ENCODE results near the gene SMAD2. TPM values are rescaled to one million over a fixed set of nuclear protein-coding genes. Genes with fewer than 3 reads are reported as not detected.

SMAD2 gene
- polyA plus RNA-seq, 1 donor (not counting 4 experiments of a cell fraction or from before 2014, with no cell fraction given) = 87.1 TPM

- Histone ChIP-seq H3K4me1 (ENCODE audit: control insufficient read depth, extremely low read depth, insufficient read depth, low read length) (no peaks in the 10 kb centered on the region), H4K20me1 (ENCODE audit: control insufficient read depth, extremely low read depth, insufficient read depth, low read length) (no peaks in the 10 kb centered on the region), H3K9ac (ENCODE audit: control insufficient read depth, extremely low read depth, insufficient read depth, low read length) (no peak overlapping the region), H3K9me3 (ENCODE audit: control insufficient read depth, low read depth, low read length) (no peaks in the 10 kb centered on the region), H3K27me3 (ENCODE audit: control insufficient read depth, extremely low read depth, insufficient read depth, low read length) (no peaks in the 10 kb centered on the region), H3K4me3 (ENCODE audit: control insufficient read depth in 2 of 3, extremely low read depth in 1 of 3, insufficient read depth in 2 of 3, low read depth in 1 of 3, low read length in 3 of 3) (no peak overlapping the region), H3K9me1 (ENCODE audit: control insufficient read depth, extremely low read depth, insufficient read depth, low read length) (no peaks in the 10 kb centered on the region), H3K4me2 (ENCODE audit: control insufficient read depth, extremely low read depth, insufficient read depth, low read depth, low read length) (no peak overlapping the region), H3K79me2 (ENCODE audit: control insufficient read depth, insufficient read depth, low read length) (no peaks in the 10 kb centered on the region), H2AFZ (ENCODE audit: control insufficient read depth, low read length) (no peak overlapping the region), H3K27ac (ENCODE audit: control insufficient read depth, insufficient read depth, low read length) (no peak overlapping the region), H3K36me3 (ENCODE audit: control insufficient read depth in 2 of 2, extremely low read depth in 1 of 2, insufficient read depth in 2 of 2, low read length in 2 of 2) (peaks cover 0 to 2% of the 10 kb centered on the region in 2 experiments)
- dilution Hi-C loops (cut with MboI; ENCODE audit: extremely low pct_ligation_motif_present, low sequenced_read_pairs) = no loop called here
- FAIRE-seq = no peak
- TF ChIP-seq CTCF (optimal IDR thresholded peaks at IDR 0.05 in 1 of 3, IDR thresholded peaks at IDR 0.05 in 1 of 3, conservative IDR thresholded peaks at IDR 0.05 in 1 of 3; ENCODE audit: extremely low read depth in 1 of 3, insufficient read depth in 2 of 3, low read length in 3 of 3) = no peak
- TF ChIP-seq EZH2 (IDR thresholded peaks at IDR 0.05; ENCODE audit: low read length) = no peak
- DNase-seq (ENCODE audit: low read depth, low spot score) = no peak
Measured at GRCh38 chr18:47832348-47832747, 98.1 kb downstream of the SMAD2 start.

- Histone ChIP-seq H3K4me3 (ENCODE audit: control insufficient read depth in 2 of 3, extremely low read depth in 1 of 3, insufficient read depth in 2 of 3, low read depth in 1 of 3, low read length in 3 of 3) (no peak overlapping the region), H3K9me3 (ENCODE audit: control insufficient read depth, low read depth, low read length) (no peaks in the 10 kb centered on the region), H3K79me2 (ENCODE audit: control insufficient read depth, insufficient read depth, low read length) (no peaks in the 10 kb centered on the region), H3K4me1 (ENCODE audit: control insufficient read depth, extremely low read depth, insufficient read depth, low read length) (no peaks in the 10 kb centered on the region), H3K4me2 (ENCODE audit: control insufficient read depth, extremely low read depth, insufficient read depth, low read depth, low read length) (no peak overlapping the region), H4K20me1 (ENCODE audit: control insufficient read depth, extremely low read depth, insufficient read depth, low read length) (no peaks in the 10 kb centered on the region), H3K36me3 (ENCODE audit: control insufficient read depth in 2 of 2, extremely low read depth in 1 of 2, insufficient read depth in 2 of 2, low read length in 2 of 2) (peaks cover 0 to 2% of the 10 kb centered on the region in 2 experiments), H3K9me1 (ENCODE audit: control insufficient read depth, extremely low read depth, insufficient read depth, low read length) (no peaks in the 10 kb centered on the region), H3K27ac (ENCODE audit: control insufficient read depth, insufficient read depth, low read length) (no peak overlapping the region), H2AFZ (ENCODE audit: control insufficient read depth, low read length) (no peak overlapping the region), H3K9ac (ENCODE audit: control insufficient read depth, extremely low read depth, insufficient read depth, low read length) (no peak overlapping the region), H3K27me3 (ENCODE audit: control insufficient read depth, extremely low read depth, insufficient read depth, low read length) (no peaks in the 10 kb centered on the region)
- dilution Hi-C loops (cut with MboI; ENCODE audit: extremely low pct_ligation_motif_present, low sequenced_read_pairs) = no loop called here
- FAIRE-seq (no peak), DNase-seq (ENCODE audit: low read depth, low spot score) (no peak)
- TF ChIP-seq EZH2 (IDR thresholded peaks at IDR 0.05; ENCODE audit: low read length) (no peak), CTCF (optimal IDR thresholded peaks at IDR 0.05 in 1 of 3, IDR thresholded peaks at IDR 0.05 in 1 of 3, conservative IDR thresholded peaks at IDR 0.05 in 1 of 3; ENCODE audit: extremely low read depth in 1 of 3, insufficient read depth in 2 of 3, low read length in 3 of 3) (no peak)
Measured at GRCh38 chr18:47831351-47831750, 99.1 kb downstream of the SMAD2 start.
